Erythroblast (primary cell): ENCODE results near the gene DOCK4.

ENCODE experiments used
- DNase-seq, 2 experiments: peaks; one replicate each; lab custom pipeline; 2025; lab: John Stamatoyannopoulos, UW
- GATA1 ChIP-seq: IDR thresholded peaks from 2 replicates; pipeline ENCODE4 v1.6.1; 2011; ENCODE audit warnings: low read depth, mild to moderate bottlenecking, control low read depth, low read length, moderate library complexity
- POLR2A ChIP-seq: IDR thresholded peaks from 2 replicates; pipeline ENCODE4 v1.6.1; 2011; ENCODE audit warnings: mild to moderate bottlenecking, low read length

DOCK4 gene

DNA sequence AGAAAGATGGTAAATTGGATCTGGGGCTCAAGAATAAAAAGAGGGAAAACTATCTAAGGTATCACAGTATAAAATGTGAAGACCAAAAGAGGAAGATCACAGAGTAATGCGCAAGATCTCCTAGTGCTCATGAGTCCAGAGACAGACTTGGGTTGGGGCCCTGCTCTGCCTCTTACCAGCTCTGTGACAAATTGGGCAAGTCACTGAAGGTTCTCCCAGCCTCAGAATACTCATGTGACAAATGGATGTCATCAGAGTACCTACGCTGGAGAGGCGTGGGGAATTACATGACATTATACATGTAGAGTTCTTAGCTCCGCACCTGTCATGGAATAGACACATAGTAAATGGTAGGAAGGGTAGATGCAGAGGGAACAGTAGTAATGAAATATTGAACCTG, 124.4 kb downstream of the DOCK4 start:
- no peak for DNase-seq
- TF ChIP-seq GATA1 (no peak), POLR2A (no peak)

DNA sequence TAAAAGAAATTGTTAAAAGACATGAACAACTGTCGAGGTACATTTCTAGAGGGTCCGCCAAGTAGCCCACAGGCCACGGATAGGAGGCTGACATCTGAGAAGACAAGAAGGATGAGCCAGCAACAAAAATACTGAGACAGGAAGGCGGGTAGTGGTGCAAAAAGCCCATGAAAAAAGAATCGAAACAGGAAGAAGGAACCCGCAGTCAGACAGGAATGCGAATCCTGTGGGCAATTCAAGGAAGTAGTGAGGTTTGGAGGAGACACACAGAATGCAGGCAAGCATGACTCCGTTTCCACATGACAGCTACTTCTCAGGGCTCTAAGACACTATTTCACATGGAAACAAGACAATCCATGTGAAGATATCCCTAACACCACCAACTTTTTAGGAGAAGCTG, 125.2 kb downstream of the DOCK4 start:
- no peak for TF ChIP-seq GATA1
- TF ChIP-seq POLR2A = no peak
- no peak for DNase-seq

DNA sequence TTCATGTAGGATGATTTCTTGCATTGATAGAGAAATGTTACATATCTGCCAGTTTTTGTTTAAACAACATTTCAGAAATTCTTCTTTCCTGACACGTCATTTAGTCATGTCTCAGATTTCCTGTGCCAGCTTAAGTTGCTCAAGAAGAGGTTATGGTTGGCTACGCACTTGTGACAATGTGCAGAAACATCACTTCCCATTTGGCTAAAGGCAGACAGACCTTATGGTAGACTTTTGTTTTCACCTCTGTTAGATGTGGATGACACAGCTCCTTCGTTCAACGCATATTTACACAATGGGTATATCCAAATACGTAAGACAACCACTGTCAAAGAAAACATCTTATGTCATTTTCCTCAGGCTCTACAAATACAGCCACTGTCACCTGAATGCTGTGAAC, 125.8 kb downstream of the DOCK4 start:
- no peak for DNase-seq
- no peak for TF ChIP-seq GATA1
- TF ChIP-seq POLR2A = no peak

DNA sequence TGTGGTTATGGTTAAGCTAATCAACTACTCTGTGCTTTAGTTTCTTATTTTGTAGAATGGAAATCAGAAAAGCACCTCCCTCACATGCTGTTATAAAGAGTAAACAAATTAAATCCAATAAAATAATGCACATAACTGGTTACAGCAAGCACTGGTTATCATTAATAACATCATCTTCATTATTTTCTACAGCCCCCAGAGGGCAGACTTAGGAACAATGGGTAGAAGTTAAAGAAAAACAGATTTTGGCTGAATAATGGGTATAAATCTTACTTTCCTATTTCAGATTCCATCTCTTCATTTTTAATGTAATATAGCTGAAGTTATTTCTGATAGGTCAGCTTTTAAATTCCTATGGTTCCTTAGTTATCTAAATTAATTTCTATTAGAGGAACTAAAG, 126.5 kb downstream of the DOCK4 start:
- DNase-seq = peak in 1 of 2 experiments; percentile 1
- TF ChIP-seq POLR2A (no peak), GATA1 (no peak)

GRCh38 chr7:112079122-112079521, 127.1 kb downstream of the DOCK4 start:
- TF ChIP-seq GATA1 (no peak), POLR2A (no peak)
- no peak for DNase-seq

GRCh38 chr7:112076324-112076723, 129.9 kb downstream of the DOCK4 start:
- TF ChIP-seq GATA1 = no peak
- TF ChIP-seq POLR2A = no peak
- DNase-seq = no peak

DNA sequence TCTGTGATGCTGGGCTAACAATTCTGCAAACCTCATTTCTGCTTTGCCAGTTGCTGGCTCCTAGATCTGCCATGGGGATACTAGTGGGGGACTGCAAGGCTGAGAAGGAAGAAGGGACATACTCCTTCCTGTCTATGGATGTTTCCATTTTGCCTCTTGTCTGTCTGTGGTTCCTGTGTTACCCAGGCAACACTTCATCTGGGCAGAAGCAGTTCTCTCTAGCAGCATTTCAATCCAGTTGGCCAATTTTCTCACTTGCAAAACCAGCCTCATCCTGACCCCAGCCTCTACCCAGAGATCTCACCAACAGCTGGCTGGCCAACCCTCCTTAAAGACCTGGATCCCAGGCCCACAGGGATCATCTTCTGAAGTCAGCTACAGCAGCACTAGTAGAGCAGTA, 131.7 kb downstream of the DOCK4 start:
- DNase-seq = no peak
- TF ChIP-seq GATA1 (no peak), POLR2A (no peak)

GRCh38 chr7:112073530-112073929, 132.7 kb downstream of the DOCK4 start:
- TF ChIP-seq POLR2A (no peak), GATA1 (no peak)
- no peak for DNase-seq

DNA sequence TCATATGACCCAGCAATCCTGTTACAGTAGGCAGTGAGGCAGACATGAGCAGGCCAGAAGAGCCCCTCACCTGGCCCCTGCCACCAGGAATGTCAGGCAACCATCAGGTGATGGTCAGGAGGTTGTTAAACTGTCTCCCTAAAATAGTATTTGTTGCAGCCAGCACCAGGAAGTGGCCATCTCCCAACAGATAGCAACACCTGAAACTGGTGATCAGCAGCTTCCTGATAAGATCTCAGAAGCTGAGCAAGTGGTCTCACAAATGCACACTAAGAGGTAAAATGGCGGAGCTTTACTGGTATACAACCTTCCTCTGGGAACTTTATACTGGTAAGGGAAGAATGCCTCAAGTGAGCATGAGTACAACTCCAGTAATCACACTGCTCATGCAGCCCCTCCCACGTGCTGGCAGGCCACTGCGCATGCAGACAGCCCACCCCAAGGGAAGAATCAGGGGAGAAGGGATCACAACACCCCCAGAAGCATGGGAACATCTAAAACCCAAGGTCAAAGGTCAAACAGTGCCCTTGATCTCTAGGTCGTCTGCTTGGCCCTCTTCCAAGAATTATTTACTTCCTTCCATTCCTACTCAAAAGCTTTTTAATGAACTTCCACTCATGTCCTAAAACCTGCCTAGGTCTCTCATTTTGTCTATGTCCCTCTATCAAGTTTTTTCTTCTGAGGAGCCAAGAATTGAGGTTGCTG, 133.5 kb downstream of the DOCK4 start:
- no peak for TF ChIP-seq GATA1
- no peak for TF ChIP-seq POLR2A
- no peak for DNase-seq

- TF ChIP-seq GATA1 = no peak
- no peak for TF ChIP-seq POLR2A
- DNase-seq = no peak
These were observed 134.3 kb downstream of the DOCK4 start for GRCh38 chr7:112071856-112072255.

GRCh38 chr7:112070674-112071256, 135.4 kb downstream of the DOCK4 start:
- DNase-seq = no peak
- TF ChIP-seq GATA1 (no peak), POLR2A (no peak)

GRCh38 chr7:112069879-112070321, 136.3 kb downstream of the DOCK4 start:
- TF ChIP-seq POLR2A = no peak
- TF ChIP-seq GATA1 = no peak
- DNase-seq = no peak

DNA sequence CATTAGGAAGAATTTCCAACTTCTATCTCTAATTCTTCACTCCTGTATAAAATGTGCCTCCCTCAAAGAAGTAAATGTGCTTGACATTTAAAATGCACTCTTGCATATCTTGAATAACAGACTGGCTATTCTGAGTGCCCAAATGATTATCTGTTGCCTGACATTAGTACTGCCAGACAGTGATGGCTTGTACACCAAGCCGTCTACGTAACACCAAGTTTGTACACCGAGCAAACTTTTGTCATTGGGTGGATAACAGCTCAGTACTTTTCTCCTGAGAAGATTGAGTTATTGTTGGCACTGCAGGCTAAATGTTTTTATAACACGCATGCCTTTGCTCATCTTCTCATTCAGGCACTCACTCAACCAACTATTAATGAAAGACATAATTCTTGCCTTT, 137.2 kb downstream of the DOCK4 start:
- no peak for DNase-seq
- no peak for TF ChIP-seq POLR2A
- TF ChIP-seq GATA1 = no peak

DNA sequence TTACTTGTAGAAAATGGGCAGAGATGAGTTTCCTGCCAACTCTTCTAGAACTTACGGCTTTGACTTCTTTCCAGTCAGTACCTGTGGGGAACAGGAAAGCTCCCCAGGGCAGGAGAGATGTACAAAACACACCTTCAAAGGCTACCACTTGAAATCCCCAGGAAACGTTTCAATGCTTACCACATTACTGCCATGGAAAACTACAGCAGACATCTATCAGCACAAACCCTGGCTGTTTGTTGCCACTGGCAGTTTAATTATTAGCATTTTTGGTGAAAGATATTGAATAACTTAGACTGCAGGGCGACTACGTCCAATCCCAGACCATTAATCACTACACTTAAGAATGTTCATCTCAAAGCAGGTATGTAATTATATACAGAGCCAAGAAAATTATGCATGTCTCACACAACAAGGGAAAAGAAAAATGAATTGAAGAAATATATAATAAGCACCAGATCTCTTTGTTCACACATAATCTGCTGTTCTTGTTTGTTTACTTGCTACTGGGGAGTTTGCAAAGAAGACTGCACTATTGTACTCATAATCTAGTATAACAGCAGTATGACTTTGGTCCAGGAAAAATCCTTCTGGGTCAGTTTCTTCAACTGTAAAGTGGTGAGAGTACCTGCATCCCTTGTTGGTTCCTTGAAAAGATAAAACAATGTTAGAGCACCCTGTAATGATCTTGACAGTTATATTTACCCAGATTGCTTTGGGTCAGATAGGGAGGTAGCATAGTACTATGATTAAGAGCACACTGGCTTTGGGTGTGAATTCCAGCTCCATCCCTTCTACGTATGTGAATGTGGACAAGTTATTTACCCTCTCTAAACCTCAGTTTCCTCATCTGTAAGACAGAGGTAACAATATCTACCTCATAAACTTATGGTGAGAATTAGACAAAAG, 138.3 kb downstream of the DOCK4 start:
- TF ChIP-seq POLR2A (no peak), GATA1 (no peak)
- no peak for DNase-seq
